Measurements from ENCODE around the gene TACC3. TPM values are rescaled to one million over a fixed set of nuclear protein-coding genes. Genes with fewer than 3 reads are reported as not detected.

Gene TACC3
- total RNA-seq, 1 experiment from 2014 or later, result 74.7 TPM

- Histone ChIP-seq H3K4me1 (no peaks in the 10 kb centered on the region), H3K27ac (no peak overlapping the region), H3K9me3 (replicated peaks) (no peaks in the 10 kb centered on the region), H3K4me3 (no peak overlapping the region), H3K27me3 (no peaks in the 10 kb centered on the region), H3K36me3 (peaks cover 70% of the 10 kb centered on the region)
- DNase-seq, result no peak
Observed at GRCh38 chr4:1725521-1725920, 4.2 kb downstream of the TACC3 start.

GRCh38 chr4:1726146-1726934, 5.0 kb downstream of the TACC3 start:
- DNase-seq, result peak; percentile 82 to 92
- Histone ChIP-seq H3K4me3 (no peak overlapping the region), H3K9me3 (replicated peaks) (no peaks in the 10 kb centered on the region), H3K27me3 (no peaks in the 10 kb centered on the region), H3K4me1 (no peaks in the 10 kb centered on the region), H3K36me3 (peaks cover 79% of the 10 kb centered on the region), H3K27ac (no peak overlapping the region)

GRCh38 chr4:1727117-1728031, 6.1 kb downstream of the TACC3 start:
- DNase-seq, result no peak
- Histone ChIP-seq H3K9me3 (replicated peaks) (no peaks in the 10 kb centered on the region), H3K27ac (no peak overlapping the region), H3K4me3 (no peak overlapping the region), H3K4me1 (no peaks in the 10 kb centered on the region), H3K36me3 (peaks cover 85% of the 10 kb centered on the region), H3K27me3 (no peaks in the 10 kb centered on the region)

- no peak overlapping the region for H3K27ac ChIP-seq
- DNase-seq, result no peak
- H3K4me3 ChIP-seq, result no peak overlapping the region
- H3K27me3 ChIP-seq, result no peaks in the 10 kb centered on the region
- peaks cover 91% of the 10 kb centered on the region for H3K36me3 ChIP-seq
- no peaks in the 10 kb centered on the region for H3K4me1 ChIP-seq
- no peaks in the 10 kb centered on the region for H3K9me3 ChIP-seq (replicated peaks)
Observed at GRCh38 chr4:1728061-1728980, 7.0 kb downstream of the TACC3 start.

- H3K4me3 ChIP-seq, result no peak overlapping the region
- no peaks in the 10 kb centered on the region for H3K9me3 ChIP-seq (replicated peaks)
- no peaks in the 10 kb centered on the region for H3K27me3 ChIP-seq
- no peaks in the 10 kb centered on the region for H3K4me1 ChIP-seq
- peaks cover 94% of the 10 kb centered on the region for H3K36me3 ChIP-seq
- DNase-seq, result no peak
- H3K27ac ChIP-seq, result no peak overlapping the region
Observed at GRCh38 chr4:1730532-1731135, 9.3 kb downstream of the TACC3 start.

GRCh38 chr4:1731180-1731579, 9.9 kb downstream of the TACC3 start:
- Histone ChIP-seq H3K36me3 (peaks cover 95% of the 10 kb centered on the region), H3K27me3 (no peaks in the 10 kb centered on the region), H3K9me3 (replicated peaks) (no peaks in the 10 kb centered on the region), H3K4me1 (no peaks in the 10 kb centered on the region), H3K4me3 (no peak overlapping the region), H3K27ac (no peak overlapping the region)
- no peak for DNase-seq

GRCh38 chr4:1732911-1733310, 11.6 kb downstream of the TACC3 start:
- no peak overlapping the region for H3K27ac ChIP-seq
- H3K9me3 ChIP-seq (replicated peaks), result no peaks in the 10 kb centered on the region
- H3K27me3 ChIP-seq, result no peaks in the 10 kb centered on the region
- no peak for DNase-seq
- peaks cover 96% of the 10 kb centered on the region for H3K36me3 ChIP-seq
- no peak overlapping the region for H3K4me3 ChIP-seq
- H3K4me1 ChIP-seq, result no peaks in the 10 kb centered on the region

GRCh38 chr4:1735215-1735614, 13.9 kb downstream of the TACC3 start:
- no peak overlapping the region for H3K27ac ChIP-seq
- no peak overlapping the region for H3K4me3 ChIP-seq
- H3K4me1 ChIP-seq, result no peaks in the 10 kb centered on the region
- peaks cover 95% of the 10 kb centered on the region for H3K36me3 ChIP-seq
- H3K9me3 ChIP-seq (replicated peaks), result peaks cover 5% of the 10 kb centered on the region
- no peak for DNase-seq
- H3K27me3 ChIP-seq, result no peaks in the 10 kb centered on the region

GRCh38 chr4:1736812-1737211, 15.5 kb downstream of the TACC3 start:
- Histone ChIP-seq H3K9me3 (replicated peaks) (peaks cover 5% of the 10 kb centered on the region), H3K36me3 (peaks cover 95% of the 10 kb centered on the region), H3K27ac (no peak overlapping the region), H3K4me3 (no peak overlapping the region), H3K27me3 (no peaks in the 10 kb centered on the region), H3K4me1 (no peaks in the 10 kb centered on the region)
- DNase-seq, result no peak

- Histone ChIP-seq H3K36me3 (peaks cover 96% of the 10 kb centered on the region), H3K4me3 (no peak overlapping the region), H3K27ac (no peak overlapping the region), H3K27me3 (no peaks in the 10 kb centered on the region), H3K9me3 (replicated peaks) (peaks cover 5% of the 10 kb centered on the region), H3K4me1 (no peaks in the 10 kb centered on the region)
- no peak for DNase-seq
Observed at GRCh38 chr4:1737666-1738065, 16.3 kb downstream of the TACC3 start.

GRCh38 chr4:1738410-1738809, 17.1 kb downstream of the TACC3 start:
- peaks cover 92% of the 10 kb centered on the region for H3K36me3 ChIP-seq
- peaks cover 5% of the 10 kb centered on the region for H3K9me3 ChIP-seq (replicated peaks)
- no peaks in the 10 kb centered on the region for H3K4me1 ChIP-seq
- H3K27me3 ChIP-seq, result no peaks in the 10 kb centered on the region
- DNase-seq, result no peak
- H3K27ac ChIP-seq, result no peak overlapping the region
- H3K4me3 ChIP-seq, result no peak overlapping the region

GRCh38 chr4:1739358-1739757, 18.0 kb downstream of the TACC3 start:
- DNase-seq, result no peak
- Histone ChIP-seq H3K27me3 (no peaks in the 10 kb centered on the region), H3K27ac (no peak overlapping the region), H3K4me1 (no peaks in the 10 kb centered on the region), H3K36me3 (peaks cover 86% of the 10 kb centered on the region), H3K4me3 (no peak overlapping the region), H3K9me3 (replicated peaks) (peaks cover 5% of the 10 kb centered on the region)

GRCh38 chr4:1740021-1740545, 18.8 kb downstream of the TACC3 start:
- Histone ChIP-seq H3K27me3 (no peaks in the 10 kb centered on the region), H3K27ac (no peak overlapping the region), H3K9me3 (replicated peaks) (peaks cover 5% of the 10 kb centered on the region), H3K4me3 (no peak overlapping the region), H3K36me3 (peaks cover 83% of the 10 kb centered on the region), H3K4me1 (no peaks in the 10 kb centered on the region)
- DNase-seq, result no peak

- H3K9me3 ChIP-seq (replicated peaks), result peaks cover 5% of the 10 kb centered on the region
- H3K27ac ChIP-seq, result no peak overlapping the region
- H3K4me1 ChIP-seq, result no peaks in the 10 kb centered on the region
- DNase-seq, result no peak
- no peak overlapping the region for H3K4me3 ChIP-seq
- no peaks in the 10 kb centered on the region for H3K27me3 ChIP-seq
- H3K36me3 ChIP-seq, result peaks cover 72% of the 10 kb centered on the region
Observed at GRCh38 chr4:1741208-1741607, 19.9 kb downstream of the TACC3 start.
